ENCODE measurements around the gene CD96.
"Not testable (repeated sequence)": the region's sequence is repeated elsewhere in the genome, so short reads cannot be mapped to it uniquely, and the experiment has no call there.

The CD96 gene

DNA sequence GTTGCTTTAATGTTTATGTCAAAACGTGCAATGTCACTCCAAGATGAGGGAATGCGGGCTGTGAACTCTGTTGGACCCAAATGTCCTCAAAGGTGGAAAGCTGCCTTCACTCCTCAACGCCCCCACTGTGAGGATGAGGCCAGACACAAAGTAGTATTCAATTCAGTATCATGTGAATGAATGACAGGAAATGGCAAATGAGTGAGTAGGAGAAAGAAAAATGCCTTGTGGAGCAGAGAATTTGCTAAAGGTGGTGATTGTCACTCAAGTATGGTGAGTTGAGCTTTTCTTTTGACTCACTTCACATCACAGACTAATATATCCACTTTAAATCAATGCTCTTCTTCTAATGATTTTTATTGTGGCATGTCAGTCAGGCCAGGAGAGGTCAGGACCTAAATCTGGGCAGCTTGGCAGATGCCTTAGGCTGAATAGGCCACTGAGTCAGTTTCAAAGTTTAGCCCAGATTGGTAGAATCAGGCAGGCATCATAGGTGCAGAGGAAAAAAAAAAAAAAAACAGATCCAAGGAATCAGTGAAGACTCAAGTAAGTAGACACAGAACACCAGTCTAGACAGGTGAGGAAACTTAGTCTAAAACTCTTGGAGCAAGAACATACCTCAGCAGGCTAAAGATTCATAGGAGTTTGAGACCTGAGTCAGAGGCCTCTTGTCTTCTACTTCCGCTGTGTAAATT, 124.2 kb downstream of the CD96 start:
- DNase-seq (ENCODE audit: extremely low read depth, low read depth): no peak
- TF ChIP-seq, protein P1, sequence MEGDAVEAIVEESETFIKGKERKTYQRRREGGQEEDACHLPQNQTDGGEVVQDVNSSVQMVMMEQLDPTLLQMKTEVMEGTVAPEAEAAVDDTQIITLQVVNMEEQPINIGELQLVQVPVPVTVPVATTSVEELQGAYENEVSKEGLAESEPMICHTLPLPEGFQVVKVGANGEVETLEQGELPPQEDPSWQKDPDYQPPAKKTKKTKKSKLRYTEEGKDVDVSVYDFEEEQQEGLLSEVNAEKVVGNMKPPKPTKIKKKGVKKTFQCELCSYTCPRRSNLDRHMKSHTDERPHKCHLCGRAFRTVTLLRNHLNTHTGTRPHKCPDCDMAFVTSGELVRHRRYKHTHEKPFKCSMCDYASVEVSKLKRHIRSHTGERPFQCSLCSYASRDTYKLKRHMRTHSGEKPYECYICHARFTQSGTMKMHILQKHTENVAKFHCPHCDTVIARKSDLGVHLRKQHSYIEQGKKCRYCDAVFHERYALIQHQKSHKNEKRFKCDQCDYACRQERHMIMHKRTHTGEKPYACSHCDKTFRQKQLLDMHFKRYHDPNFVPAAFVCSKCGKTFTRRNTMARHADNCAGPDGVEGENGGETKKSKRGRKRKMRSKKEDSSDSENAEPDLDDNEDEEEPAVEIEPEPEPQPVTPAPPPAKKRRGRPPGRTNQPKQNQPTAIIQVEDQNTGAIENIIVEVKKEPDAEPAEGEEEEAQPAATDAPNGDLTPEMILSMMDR (IDR thresholded peaks at IDR 0.05; ENCODE audit: low read depth, low read length): no peak

DNA sequence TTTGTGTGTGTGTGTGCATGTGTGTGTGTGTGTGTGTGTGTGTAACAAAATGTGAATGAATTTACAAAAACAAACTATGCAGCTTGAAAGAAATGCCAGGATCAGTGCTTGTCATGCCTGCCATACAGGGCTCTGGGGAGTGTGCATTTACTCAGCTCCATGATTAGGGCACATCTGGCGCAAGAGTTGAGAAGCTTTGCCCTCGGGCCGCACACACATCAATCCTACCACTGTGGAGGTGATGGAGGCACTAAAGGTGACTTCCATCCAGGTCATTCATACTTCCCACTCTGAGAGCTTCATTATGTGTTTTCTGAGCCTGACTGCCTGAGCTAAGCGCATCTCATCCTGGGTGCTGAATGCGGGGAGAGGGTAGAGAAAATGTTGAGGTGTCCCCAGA, 125.2 kb downstream of the CD96 start:
- no peak for DNase-seq (ENCODE audit: extremely low read depth, low read depth)
- TF ChIP-seq, protein P1 (IDR thresholded peaks at IDR 0.05; ENCODE audit: low read depth, low read length): no peak

DNA sequence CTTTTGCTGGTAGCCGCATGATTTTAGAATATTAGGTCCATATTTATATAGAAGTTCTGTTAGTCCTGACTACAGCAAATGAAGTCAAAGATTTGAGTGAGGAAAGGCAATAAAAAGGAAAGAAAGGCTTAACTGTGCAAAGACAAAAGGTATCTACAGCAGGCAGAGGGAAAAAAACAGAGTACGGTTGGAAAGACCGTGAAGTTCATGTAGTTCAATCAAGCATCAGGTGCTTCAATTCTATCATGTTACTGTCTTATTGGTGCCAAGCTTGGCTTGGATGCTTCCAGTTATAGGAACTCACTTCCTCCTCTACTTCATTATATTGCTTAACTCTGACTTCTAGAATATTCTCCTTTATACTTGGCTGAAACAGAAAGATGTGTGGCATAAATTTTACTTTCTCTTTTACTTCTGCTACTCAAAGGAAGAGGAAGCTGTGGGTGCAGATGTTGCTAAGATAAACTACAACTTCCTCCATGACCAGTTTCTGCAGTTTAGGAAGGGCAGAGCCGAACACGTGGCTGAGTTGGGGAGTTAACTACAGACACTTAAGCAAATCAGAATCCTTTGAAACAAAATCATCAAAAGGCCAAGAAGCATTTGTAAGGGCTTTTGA, 125.7 kb downstream of the CD96 start:
- DNase-seq (ENCODE audit: extremely low read depth, low read depth): no peak
- TF ChIP-seq, protein P1 (IDR thresholded peaks at IDR 0.05; ENCODE audit: low read depth, low read length): no peak

DNA sequence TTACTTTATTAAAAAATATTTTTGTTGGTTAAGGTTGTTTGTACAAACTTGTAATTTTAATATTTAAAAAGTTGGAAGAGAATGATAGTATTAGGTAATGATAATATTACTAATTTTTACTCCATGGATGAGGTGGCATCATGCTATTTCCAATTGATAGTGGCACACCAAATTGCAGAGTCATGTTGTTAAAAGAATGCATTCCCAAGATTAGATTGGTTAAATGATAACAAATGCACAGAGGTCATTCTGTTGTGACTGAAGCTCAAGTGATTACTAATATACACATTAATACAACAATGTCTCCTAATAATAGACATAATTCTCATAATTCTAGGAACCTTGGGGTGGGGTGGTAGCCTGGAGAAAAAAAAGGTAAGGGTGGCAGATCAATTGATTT, 126.3 kb downstream of the CD96 start:
- TF ChIP-seq, protein P1 (IDR thresholded peaks at IDR 0.05; ENCODE audit: low read depth, low read length): no peak
- no peak for DNase-seq (ENCODE audit: extremely low read depth, low read depth)

DNA sequence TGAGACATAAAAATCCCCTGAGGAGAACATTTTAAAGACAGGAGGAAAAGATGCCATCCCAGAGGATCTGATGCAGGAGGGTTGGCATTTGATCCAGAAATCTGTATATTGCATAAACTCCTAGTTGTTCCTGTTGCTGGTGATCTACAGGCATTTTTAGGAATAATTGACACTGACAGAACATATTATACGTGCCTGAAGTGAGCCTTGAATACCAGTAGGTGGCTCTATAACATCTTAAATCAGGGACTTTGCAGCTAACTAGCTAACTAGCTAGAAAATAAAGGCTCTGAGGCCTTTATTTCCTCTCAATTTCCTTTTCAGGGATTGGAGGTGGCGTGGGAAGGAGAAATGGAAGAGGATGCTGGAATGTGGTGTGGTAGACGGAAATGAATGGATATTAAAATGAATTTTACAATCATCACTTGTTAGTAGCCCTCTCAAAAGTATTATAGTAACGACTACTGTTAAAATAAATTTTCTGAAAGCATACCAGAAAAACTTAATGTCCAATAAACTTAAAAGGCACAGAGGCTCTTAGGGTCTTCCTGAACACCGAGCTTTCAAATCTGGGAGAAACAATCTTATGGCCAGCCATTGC, 127.0 kb downstream of the CD96 start:
- TF ChIP-seq, protein P1 (IDR thresholded peaks at IDR 0.05; ENCODE audit: low read depth, low read length): peak; percentile 77
- DNase-seq (ENCODE audit: extremely low read depth, low read depth): peak; percentile 31

DNA sequence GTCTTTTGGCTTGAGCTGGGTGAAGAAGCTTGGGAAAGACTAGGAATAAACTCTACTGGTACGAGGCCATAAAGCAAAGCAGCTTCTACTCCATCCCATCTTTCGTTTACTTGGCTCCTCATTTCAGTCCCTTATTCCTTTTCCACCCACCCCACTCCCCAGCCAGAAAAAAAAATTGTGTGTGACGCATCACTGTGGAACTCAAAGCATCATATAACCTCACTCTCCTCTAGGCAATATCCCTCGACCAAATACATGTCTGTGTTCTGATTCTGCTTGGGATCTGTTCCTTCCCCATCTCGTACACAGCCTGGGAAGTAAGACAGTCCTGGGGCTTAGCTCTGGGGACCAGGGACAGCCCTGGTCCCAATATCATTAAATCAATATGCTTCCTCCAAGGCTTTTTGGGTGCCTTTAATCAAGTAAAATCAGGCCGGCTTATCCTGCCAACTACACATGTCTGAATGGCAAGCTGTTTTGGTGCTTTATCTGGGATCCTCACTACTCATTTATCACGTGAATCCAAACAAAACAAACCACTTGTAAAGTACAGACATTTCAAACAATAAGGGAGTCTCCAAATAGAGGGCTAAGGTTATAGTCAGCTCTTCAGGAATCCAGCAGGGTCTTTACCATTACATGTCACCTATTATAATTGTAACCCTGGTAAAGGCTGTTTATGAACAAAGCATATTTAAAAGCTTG, 128.1 kb downstream of the CD96 start:
- no peak for DNase-seq (ENCODE audit: extremely low read depth, low read depth)

DNA sequence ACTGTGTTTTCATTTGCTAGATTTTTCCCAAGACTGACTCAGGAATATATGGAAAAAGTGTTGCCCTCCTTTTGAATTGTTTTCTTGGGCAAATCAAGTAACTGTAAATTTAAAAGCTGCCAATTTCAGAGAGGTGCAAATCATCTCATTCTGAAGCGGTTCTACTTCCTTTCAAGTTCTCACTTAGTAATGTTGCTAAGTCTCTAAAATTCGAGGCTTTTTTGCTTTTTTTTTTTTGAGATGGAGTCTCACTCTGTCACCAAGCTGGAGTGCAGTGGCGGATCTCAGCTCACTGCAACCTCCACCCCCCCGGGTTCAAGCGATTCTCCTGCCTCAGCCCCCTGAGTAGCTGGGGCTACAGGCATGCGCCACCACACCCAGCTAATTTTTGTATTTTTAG, 130.5 kb downstream of the CD96 start:
- not testable (repeated sequence) for DNase-seq (ENCODE audit: extremely low read depth, low read depth)

More for the DNA sequence above, 128.1 kb downstream of the CD96 start:
- TF ChIP-seq, protein P1 (IDR thresholded peaks at IDR 0.05; ENCODE audit: low read depth, low read length): no peak

Data from AG09319 (cell line).